ENCODE measurements around the gene CPSF6. TPM values are rescaled to one million over a fixed set of nuclear protein-coding genes. Genes with fewer than 3 reads are reported as not detected.
"Not testable (repeated sequence)": the region's sequence is repeated elsewhere in the genome, so short reads cannot be mapped to it uniquely, and the experiment has no call there.

The CPSF6 gene
- polyA plus RNA-seq (2013, experiment 1 of 2; ENCODE audit: insufficient read length), result 57.2 TPM
- 68.6 TPM for polyA plus RNA-seq (2013, experiment 2 of 2; ENCODE audit: insufficient read length)

GRCh38 chr12:69239352-69239921, at the start of gene CPSF6:
TSS of gene CPSF6 (plus strand) at chr12:69239569. CDS start at chr12:69239647, 78 bp downstream.
- DNase-seq, result peak; percentile 95

DNA sequence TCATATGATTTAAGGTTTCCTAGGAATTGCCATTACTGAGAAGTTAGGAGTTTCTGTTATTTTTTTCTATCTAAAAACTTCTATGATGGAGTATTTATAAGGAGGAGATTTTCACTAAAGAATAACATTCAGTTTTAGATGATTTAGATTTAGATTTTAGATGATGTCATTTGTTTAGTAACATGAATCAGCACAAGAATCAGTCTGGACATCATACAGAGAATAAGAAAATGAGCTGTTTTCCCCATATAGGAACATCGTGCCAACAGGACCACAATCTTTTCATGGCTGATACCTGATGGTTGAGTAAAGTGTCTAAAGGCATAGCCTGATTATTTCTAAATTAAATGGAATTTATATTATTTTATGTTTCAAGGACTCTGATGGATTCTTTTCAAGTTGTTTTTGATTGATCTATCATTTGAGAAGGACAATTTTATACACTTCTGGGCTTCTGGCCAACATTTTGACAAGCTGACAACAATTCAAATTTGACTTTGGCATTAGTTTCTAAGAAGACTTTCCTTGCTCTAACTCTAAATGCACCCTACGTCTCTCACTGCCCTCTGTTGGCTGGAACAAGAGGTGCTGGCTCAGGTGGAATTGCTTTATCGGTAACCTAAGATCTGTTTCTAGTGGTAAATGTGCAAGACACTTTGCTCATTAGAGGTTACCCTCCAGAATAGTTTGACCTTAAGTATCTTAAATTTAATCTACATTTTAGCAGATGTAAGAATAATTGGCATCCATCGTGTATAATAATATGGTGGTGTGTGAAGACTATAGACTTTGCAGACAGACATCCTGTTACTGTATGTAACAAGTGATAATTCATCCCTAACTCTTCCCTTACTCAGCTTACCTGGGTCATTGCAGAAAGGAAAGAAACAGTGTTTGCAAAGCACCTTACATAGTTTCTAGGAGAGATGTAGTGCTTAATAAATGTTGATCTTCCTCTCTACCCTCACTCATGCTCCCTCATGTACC, 42.8 kb upstream of the CPSF6 start:
- DNase-seq, result no peak

DNA sequence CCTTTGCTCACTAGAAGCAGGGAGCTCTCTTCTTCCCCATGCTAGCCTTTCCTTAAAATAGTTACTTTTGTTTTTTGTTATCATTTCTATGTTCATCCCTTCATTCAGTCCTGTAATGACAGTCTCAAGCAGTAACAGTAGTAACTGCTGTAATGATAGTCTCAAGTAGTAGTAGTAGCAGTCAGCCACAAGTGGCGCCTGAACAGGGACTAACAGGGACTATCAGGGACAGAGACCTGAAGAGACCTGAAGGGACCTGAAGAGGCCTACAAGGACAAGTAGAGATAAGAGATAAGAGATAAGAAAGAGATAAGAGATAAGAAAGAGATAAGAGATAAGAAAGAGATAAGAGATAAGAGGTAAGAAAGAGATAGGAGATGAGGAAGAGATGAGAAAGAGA, 39.4 kb upstream of the CPSF6 start:
- DNase-seq, result not testable (repeated sequence)

DNA sequence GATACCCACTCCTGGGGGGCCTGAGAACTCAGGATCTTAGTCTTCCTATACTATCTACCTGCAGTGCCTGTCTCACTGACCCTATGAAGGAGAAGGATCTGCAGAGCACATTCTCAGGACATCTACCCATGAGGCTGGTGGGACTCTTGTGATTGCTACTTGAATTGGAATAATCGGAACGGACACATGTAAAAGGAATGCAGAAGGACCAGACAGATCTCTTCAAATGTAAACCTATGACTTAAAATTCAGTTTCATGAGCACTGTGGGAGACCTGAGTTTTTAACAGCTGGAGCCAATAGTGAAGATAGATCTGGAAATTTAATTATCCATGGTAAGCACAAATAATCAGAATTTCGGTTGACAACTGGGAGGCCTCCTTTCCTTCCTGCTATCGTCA, 35.2 kb upstream of the CPSF6 start:
- no peak for DNase-seq

DNA sequence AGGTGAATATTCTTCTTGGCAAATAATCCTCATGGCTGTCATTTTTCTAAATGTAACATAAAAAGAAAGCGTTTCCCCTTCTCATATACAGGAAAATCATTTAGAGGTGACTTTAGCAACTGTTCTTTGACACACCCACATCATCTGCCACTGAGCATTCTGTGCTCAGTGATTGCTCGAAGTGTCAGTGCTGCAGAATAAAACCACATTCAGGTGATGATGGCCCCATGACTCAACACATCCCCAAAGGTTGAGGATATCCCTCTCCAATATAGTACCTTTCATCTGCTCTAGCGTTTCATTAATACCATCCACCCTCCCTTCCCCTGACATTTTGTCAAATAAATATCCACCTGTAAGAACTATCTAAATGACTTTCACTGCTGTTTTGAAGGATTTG, 28.7 kb upstream of the CPSF6 start:
- DNase-seq, result no peak

- no peak for DNase-seq
Observed at GRCh38 chr12:69211160-69211559, 28.2 kb upstream of the CPSF6 start.

- DNase-seq, result no peak
Observed at GRCh38 chr12:69214169-69214568, 25.2 kb upstream of the CPSF6 start.

DNA sequence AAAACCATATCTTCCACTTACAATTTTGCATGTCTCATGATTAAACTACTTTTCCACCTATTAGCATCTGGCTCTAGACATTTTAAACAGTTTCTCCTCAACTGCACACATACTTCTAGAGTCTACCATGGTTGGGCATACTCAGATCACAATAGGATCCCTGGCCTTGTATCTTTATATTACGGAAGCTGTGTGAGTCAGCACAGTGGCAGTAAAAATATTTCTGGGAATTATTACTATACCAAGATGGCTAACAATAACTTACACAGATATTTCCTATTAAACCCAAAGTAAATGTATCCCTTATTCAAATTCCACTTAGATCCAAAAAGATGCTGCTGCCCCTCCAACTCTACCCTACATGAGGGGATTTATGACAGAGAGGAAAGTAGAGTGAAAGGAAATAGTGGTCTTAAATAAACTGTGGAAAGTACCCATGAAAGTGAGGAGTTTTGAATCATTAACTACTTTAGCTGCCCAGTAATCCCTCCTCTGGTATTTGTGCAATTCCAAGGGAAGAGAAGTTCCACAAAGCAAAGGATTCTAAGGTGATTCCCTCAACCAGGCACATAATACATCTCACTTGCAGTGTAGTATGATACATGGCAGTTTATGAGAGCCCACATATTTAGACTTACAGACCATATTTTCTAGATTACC, 14.0 kb upstream of the CPSF6 start:
- peak; percentile 5 for DNase-seq

GRCh38 chr12:69231479-69231878, 7.9 kb upstream of the CPSF6 start:
- no peak for DNase-seq

- DNase-seq, result no peak
Observed at GRCh38 chr12:69238589-69239351, 599 bp upstream of the CPSF6 start.

- DNase-seq, result peak; percentile 42
Observed at GRCh38 chr12:69239922-69240630, 707 bp downstream of the CPSF6 start.

GRCh38 chr12:69240631-69240995, 1.2 kb downstream of the CPSF6 start:
- no peak for DNase-seq

DNA sequence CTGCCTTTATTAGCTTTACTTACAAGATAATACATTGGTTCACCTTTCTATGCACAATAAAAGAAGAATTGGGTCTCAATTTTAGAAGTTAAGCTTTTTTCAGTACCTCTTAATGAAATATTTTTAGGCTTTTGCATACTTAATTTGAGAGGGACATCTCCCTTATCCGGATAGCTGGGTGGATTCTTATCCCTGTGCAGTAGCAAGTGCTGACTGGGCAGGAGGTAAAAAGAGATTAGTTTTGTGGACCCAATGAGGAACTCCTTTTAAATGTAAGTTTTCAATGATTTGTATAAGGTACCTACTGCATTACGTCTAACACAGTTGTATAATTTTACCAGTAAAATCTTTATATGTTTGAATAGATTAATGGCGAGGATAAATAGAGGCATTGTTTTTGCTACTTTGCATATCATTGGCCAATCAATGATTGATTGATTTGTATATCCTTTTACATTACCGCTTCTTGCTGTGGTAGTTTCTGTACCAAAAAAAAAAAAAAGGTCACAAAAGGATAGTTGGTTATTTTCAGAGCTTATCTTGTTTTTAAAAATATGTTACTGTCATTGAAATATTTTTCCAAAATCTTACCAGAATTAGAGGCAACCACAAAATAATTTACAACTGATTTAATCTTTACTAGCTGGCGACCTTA, 2.2 kb downstream of the CPSF6 start:
- DNase-seq, result no peak

DNA sequence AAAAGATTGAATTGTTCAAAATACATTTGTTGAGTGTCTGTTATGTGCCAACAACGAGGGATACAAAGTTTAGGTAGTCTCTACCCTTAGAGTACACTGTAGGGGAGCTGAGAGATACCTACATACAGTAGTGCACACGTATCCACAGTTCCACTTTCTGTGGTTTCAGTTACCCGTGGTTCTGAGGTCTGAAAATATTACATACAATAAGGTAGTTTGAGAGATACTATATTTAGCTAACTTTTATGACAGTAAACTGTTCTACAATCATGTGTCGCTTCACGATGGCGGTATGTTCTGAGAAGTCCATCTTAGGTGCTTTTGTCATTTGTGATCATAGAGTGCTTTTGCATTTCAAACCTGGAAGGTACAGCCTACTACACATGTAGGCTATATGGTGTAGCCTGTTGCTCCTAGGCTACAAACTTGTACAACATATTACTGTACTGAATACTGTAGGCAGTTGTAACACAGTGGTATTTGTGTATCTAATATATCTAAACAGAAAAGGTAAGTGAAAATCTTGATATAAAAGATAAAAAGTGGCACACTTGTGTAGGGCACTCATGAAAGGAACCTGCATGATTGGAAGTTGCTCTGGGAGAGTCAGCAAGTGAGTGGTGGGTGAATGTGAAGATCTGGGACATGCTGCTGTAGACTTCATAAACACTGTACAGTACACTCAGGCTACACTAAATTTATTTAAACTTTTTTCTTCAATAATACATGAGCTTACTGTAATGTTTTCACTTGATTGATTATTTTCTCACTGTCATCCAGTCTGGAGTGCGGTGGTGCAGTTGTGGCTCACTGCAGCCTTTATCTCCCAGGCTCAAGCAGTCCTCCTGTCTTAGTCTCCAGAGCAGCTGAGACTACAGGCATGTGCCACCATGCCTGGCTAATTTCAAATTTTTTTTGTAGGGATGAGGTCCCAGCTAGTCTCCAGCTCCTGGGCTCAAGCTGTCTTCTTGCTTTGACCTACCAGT, 4.0 kb downstream of the CPSF6 start:
- DNase-seq, result no peak

- no peak for DNase-seq
Observed at GRCh38 chr12:69247268-69248018, 8.1 kb downstream of the CPSF6 start.

DNA sequence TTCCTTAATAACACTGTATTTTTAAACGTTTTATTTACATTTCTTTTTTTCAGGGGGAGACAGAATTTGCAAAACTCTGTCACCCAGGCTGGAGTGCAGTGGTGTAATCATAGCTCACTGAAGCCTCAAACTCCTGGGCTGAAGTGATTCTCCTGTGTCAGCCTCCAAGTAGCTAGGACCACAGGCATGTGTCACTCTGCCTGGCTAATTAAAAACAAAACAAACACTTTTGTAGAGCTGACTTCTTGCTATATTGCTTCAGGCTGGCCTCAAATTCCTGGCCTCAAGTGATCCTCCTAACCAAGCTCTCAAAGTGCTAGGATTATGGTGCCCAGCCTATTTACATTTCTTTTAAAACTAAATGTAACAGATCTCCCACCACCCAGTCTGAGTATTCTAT, 12.7 kb downstream of the CPSF6 start:
- DNase-seq, result peak; percentile 63

GRCh38 chr12:69254046-69254445, 14.7 kb downstream of the CPSF6 start:
- peak; percentile 52 for DNase-seq

GRCh38 chr12:69254862-69255261, 15.5 kb downstream of the CPSF6 start:
- DNase-seq, result no peak

- no peak for DNase-seq
Observed at GRCh38 chr12:69258655-69259054, 19.3 kb downstream of the CPSF6 start.

Data from fibroblast of skin of scalp (primary cell).